GM12873 (cell line): Measurements from ENCODE around the gene SPEF1.

ENCODE experiments used
- TF ChIP-seq, protein P1 (sequence below): IDR thresholded peaks from 2 replicates; pipeline ENCODE4 v1.5.1; 2012; ENCODE audit warnings: low read depth, mild to moderate bottlenecking, moderate library complexity, low read length, control low read depth; ENCODE audit not compliant: insufficient read depth; ENCODE audit errors: missing control alignments

SPEF1 gene

DNA sequence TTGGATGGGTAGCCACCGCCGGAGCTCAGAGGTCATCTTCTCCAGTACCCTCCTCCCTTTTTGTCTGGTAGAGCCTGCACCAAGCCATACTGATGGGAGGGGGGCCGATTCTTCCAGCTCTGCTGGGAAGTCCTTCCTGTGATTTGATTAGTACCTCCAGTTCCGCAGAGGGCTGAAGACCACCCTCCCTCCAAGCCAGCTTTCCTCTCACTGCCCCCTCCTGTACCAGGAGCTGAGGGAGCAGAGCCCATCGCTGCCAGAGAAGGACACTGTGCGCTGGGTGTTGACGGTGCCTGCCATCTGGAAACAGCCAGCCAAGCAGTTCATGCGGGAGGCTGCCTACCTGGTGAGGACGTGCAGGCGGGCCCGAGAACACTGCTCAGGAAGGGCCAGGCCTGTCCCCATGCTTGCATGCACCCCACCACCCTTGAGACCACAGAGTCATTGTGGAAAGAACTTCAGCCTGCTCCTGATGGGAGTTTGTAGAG lies 35.5 kb downstream of the SPEF1 start:
- TF ChIP-seq, protein P1, sequence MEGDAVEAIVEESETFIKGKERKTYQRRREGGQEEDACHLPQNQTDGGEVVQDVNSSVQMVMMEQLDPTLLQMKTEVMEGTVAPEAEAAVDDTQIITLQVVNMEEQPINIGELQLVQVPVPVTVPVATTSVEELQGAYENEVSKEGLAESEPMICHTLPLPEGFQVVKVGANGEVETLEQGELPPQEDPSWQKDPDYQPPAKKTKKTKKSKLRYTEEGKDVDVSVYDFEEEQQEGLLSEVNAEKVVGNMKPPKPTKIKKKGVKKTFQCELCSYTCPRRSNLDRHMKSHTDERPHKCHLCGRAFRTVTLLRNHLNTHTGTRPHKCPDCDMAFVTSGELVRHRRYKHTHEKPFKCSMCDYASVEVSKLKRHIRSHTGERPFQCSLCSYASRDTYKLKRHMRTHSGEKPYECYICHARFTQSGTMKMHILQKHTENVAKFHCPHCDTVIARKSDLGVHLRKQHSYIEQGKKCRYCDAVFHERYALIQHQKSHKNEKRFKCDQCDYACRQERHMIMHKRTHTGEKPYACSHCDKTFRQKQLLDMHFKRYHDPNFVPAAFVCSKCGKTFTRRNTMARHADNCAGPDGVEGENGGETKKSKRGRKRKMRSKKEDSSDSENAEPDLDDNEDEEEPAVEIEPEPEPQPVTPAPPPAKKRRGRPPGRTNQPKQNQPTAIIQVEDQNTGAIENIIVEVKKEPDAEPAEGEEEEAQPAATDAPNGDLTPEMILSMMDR: no peak

DNA sequence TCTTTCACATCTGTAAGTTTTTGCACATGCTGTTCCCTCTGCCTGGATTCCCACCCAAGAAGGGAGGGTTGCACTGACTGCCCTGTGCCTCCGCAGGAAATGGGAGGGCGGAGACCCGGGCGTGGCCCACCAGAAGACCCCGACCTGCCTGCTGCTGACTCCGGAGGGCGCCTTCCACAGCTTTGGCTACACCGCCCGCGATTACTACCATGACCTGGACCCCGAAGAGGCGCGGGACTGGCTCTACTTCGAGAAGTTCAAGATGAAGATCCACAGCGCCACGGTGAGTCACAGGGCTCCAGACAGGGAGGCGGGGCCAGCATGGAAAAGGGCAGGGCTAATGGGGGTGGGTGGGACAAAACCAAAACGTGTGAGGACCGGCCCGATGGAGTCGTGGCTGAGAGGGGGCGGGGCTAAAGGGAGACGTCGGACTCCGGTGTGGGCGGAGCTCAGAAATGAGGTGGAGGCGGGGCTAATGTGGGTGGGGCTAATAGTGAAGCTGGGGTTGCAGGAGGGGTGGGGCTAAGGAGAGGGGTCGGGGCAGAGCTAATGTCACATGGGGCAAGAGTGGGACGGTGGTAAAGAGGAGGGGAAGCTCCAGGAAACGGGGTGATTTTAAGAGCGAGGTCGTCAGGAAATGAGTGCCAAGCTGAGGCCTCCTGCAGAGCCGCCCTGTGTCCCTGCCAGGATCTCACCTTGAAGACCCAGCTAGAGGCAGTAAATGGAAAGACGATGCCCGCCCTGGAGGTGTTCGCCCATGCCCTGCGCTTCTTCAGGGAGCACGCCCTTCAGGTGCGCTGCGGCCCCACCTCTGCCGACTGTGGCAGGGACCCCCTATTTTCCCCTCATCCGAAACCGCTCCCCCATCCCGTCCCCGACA lies 36.2 kb downstream of the SPEF1 start:
- TF ChIP-seq, protein P1: no peak

DNA sequence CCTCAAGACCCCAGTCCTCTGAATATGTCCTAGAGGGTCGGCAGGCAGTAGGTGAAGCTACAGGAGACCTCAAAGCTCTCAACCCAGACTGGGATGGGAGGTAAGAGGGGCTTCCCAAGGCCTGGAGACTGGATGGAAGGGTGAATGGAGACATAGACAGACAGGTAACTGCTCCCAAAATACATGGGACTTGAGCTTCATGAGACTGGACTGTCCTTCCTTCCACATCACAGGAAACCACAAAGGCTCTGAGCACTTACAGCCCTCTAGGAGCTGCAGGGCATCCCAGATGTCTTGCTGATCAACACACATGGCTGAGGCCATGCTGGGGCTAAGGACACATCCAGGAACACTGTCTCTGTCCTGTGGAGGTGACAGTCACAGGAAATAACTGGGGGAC lies 37.2 kb downstream of the SPEF1 start:
- TF ChIP-seq, protein P1: no peak

DNA sequence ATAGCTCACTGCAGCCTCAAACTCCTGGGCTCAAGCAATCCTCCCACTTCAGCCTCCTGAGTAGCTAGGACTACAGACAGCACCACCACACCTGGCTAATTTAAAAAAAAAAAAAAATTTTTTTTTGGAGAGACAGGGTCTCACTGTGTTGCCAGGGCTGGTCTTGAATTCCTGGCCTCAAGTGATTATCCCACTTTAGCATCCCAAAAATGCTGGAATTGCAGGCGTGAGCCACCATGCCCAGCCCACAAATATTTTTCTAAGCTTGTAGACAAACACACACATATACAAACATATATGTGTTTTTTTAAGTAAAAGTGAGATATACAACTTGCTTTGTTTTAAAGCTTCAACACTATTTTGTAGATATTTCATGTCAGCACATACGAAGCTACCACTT lies 38.0 kb downstream of the SPEF1 start:
- TF ChIP-seq, protein P1: no peak

DNA sequence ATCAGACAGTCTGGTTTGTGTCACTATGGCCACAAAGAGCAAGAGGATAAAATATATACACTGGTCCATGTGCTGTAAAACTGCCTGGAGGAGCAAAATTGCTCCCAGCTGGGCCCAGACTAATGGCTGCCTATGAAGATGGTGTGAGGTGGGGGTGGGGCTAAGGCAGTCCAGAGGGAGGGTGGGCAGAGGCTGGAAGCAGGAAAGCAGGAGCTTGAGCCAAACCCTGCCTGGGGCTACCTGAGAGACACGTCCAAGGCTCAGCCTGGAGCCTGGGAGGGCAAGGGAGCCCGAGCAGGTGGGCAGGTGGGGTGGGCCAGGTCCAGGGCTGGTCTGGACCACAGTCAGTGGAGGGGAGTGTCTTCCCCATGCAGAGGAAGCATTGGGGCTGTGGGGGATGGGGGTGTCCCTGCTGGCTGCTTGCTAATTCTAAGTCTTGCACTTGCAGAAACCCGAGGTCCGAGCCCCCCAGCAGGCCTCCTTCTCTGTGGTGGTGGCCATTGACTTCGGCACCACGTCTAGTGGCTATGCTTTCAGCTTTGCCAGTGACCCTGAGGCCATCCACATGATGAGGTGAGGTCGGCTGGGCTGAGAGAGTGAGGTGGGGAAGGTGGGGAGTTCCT lies 39.3 kb downstream of the SPEF1 start:
- TF ChIP-seq, protein P1: no peak

DNA sequence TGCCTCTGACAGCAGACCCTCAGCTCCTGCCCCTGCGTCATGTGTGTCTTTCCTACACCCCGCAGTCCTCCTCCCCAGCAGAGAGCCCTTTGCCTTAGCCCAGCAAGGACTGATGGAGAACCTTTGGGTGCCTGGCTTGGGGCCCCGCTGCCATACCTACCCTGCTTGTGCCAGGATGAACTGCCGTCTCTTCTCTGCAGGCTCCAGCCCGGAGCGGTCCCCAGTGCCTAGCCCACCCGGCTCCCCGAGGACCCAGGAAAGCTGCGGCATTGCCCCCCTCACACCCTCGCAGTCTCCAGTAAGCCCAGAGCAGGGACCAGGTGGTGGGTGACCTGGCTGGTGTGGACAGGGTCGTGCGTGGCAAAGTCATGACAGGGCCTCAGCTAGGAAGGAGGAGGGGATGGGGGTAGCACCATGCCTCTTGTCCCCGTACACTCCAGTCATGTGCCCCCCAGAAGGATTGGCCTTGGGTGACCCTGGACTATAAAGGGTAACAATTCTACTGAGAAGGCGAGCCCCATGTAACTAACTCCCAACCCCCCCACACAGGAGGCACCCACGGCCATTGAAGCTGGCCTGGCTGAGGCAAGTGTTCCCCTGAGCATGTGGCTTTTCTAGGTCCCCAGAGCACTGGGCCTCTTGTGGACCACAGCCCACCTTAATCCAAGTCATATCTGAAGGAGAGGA lies 40.5 kb downstream of the SPEF1 start:
- TF ChIP-seq, protein P1: no peak

DNA sequence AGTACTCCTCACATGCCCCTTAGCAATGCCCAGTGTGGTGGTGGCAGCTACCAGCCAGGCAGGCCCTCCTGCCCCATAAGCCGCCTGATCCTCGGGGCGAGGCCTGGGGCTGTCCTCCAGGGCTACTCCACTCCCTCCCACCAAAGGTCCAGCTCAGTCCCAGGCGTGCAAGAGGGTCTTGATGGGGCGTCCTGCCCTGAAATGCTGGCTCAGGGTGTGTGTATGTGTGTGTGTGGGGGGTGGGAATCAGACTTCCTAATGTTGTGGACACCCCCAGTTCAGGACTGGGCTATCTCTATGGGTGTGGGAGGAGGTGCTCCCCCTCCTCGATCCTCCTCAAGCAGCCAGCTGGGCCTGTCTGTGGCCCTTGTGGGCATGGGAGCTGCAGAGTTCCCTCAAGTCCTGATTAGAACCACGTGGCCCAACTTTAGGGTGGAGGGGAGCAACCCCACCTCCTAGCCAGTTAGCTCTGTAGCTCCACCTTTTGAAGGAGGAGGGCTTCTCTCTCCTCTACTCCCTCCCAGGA lies 41.3 kb downstream of the SPEF1 start:
- TF ChIP-seq, protein P1: no peak
